Aorta (tissue), 5 donors: ENCODE data around the gene FAM98C. TPM values are rescaled to one million over a fixed set of nuclear protein-coding genes. Genes with fewer than 3 reads are reported as not detected.
A peak's percentile ranks its signal among the peaks of the same experiment; 100 is the strongest.

Experiments
- ATAC-seq: fragments of 200-7000 bp; cut with Tn5 transposase; one replicate; pipeline ENCODE4 v1.9.1; 2022; ENCODE audit warnings: moderate library complexity; ENCODE audit not compliant: low FRiP score
- DNase-seq, 2 donors: peaks; one replicate each; pipeline ENCODE4 v3.0.0-alpha.2; 2020
- H3K27ac ChIP-seq, 2 donors: one replicate each; pipeline ENCODE4 v1.5.1; 2013; ENCODE audit warnings: low read length in 2 of 2, mild to moderate bottlenecking in 2 of 2, moderate library complexity in 2 of 2, control low read depth in 1 of 2, inconsistent platforms in 1 of 2, low read depth in 1 of 2
- H3K27me3 ChIP-seq, 2 donors: one replicate each; pipeline ENCODE4 v1.6.1; 2013; ENCODE audit warnings: control low read depth in 1 of 2, low read length in 1 of 2, mild to moderate bottlenecking in 1 of 2, moderate library complexity in 1 of 2; ENCODE audit not compliant: insufficient read depth in 2 of 2, control insufficient read depth in 1 of 2
- H3K36me3 ChIP-seq, 2 donors: one replicate each; pipeline ENCODE4 v1.6.1; 2013; ENCODE audit warnings: control low read depth in 1 of 2, low read length in 1 of 2, mild to moderate bottlenecking in 1 of 2; ENCODE audit not compliant: insufficient read depth in 2 of 2, control insufficient read depth in 1 of 2
- H3K4me1 ChIP-seq, 2 donors: one replicate each; pipeline ENCODE4 v1.6.1; 2013; ENCODE audit warnings: low read length in 2 of 2, control low read depth in 1 of 2, mild to moderate bottlenecking in 1 of 2, moderate library complexity in 1 of 2; ENCODE audit not compliant: insufficient read depth in 2 of 2, control insufficient read depth in 1 of 2
- H3K4me3 ChIP-seq, 2 donors: one replicate each; pipeline ENCODE4 v1.5.1; 2013; ENCODE audit warnings: low read length in 2 of 2, control low read depth in 1 of 2, mild to moderate bottlenecking in 1 of 2
- H3K9me3 ChIP-seq: one replicate; pipeline ENCODE4 v1.6.1; 2013; ENCODE audit warnings: mild to moderate bottlenecking, low read length; ENCODE audit not compliant: control insufficient read depth
- WGBS, 2 donors: extraction: QIAGEN DNeasy Blood & Tissue Kit; methylation state at CpG; one replicate each; pipeline ENCODE4 v1.1.7; 2013; 5-methylcytosine and 5-hydroxymethylcytosine counted together
- intact Hi-C, 2 donors: fragments of 100-400 bp; cut with DNase I; formaldehyde crosslinking; loops; one replicate each; pipeline versions ENCODE4 v1.14.2 to v1.15.0; 2022
- polyA plus RNA-seq, 2 donors: library from polyadenylated mRNA; stranded (reverse); fragments of 200-250 nt; gene quantifications; one replicate each; pipeline ENCODE4 v1.2.3, GENCODE V29; 2013
- total RNA-seq, 2 donors: library from RNA; stranded (reverse); fragmentation: NEBNext Ultra II Directional; extraction: Animal tissue kit (Norgen Biotek cat#: 25700); gene quantifications; one replicate each; pipeline ENCODE4 v1.2.1, GENCODE V29; 2021
- donor health status: healthy with polysubstance abuse.
- donor health status: Bipolar disorder and iron deficiency.
- donor health status: DM: no; HTN: no; CAD: no.
- donor health status: DM: no; HTN: no; CAD: no.
- donor health status: DM: yes; HTN: yes; CAD: no.

FAM98C gene
- total and polyA plus RNA-seq, 4 donors, result 10.3 to 32.0 (median 17.1) TPM

GRCh38 chr19:38389957-38390924 is 12.7 kb upstream of the FAM98C start:
- Histone ChIP-seq H3K36me3 (no peaks in the 10 kb centered on the region), H3K4me1 (no peaks in the 10 kb centered on the region), H3K9me3 (no peaks in the 10 kb centered on the region), H3K27ac (no peak overlapping the region), H3K4me3 (no peak overlapping the region), H3K27me3 (no peaks in the 10 kb centered on the region)
- 61 to 63% methylated on average over 16 to 22 of the region's 22 CpGs for WGBS, 2 donors
- intact Hi-C loops, result loop anchor here in 1 of 2 donors (5.0 to 10.0 kb wide), 3 partner anchors 53 to 345 kb away; partner anchors contain the start of gene CATSPERG
- no peak for ATAC-seq
- DNase-seq, result no peak

DNA sequence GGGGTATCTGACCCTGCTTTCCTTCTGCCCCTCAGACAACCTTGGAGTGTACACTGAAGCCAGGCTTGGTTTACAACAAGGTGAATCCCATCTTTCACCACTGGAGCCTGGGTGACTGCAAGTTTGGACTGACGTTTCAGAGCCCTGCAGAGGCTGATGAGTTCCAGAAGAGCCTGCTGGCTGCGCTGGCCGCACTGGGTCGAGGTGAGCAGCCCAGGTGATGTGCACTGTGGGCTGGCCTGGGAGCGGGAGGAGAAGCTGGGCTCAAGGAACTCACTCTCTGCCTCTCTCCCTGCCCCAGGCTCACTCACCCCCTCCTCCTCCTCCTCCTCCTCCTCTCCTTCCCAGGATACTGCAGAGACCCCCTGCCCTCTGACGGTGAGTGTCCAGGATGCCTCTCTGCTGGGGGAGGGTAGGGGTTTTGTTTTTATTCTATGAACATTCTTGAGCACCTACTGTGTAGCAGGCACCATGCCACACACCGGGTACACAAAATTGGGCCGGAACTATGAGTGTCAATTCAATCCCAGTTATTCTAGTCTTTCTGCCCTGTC is 10.9 kb upstream of the FAM98C start:
- H3K27me3 ChIP-seq, result no peaks in the 10 kb centered on the region
- H3K4me3 ChIP-seq, result no peak overlapping the region
- no peak overlapping the region for H3K27ac ChIP-seq
- intact Hi-C loops, result loop anchor here in 1 of 2 donors (10.0 kb wide), 1 partner anchor 343 kb away; no protein-coding TSS in a partner anchor
- ATAC-seq (no peak), DNase-seq (no peak)
- no peaks in the 10 kb centered on the region for H3K9me3 ChIP-seq
- H3K36me3 ChIP-seq, result no peaks in the 10 kb centered on the region
- 73 to 79% methylated on average over 8 of the region's 8 CpGs for WGBS, 2 donors
- no peaks in the 10 kb centered on the region for H3K4me1 ChIP-seq

GRCh38 chr19:38392707-38393308 is 10.1 kb upstream of the FAM98C start:
- Histone ChIP-seq H3K27me3 (no peaks in the 10 kb centered on the region), H3K4me3 (no peak overlapping the region), H3K9me3 (no peaks in the 10 kb centered on the region), H3K36me3 (no peaks in the 10 kb centered on the region), H3K27ac (no peak overlapping the region), H3K4me1 (no peaks in the 10 kb centered on the region)
- DNase-seq (no peak), ATAC-seq (no peak)
- 82 to 83% methylated on average over 6 of the region's 6 CpGs for WGBS, 2 donors
- intact Hi-C loops, result loop anchor here in 1 of 2 donors (10.0 kb wide), 1 partner anchor 342 kb away; no protein-coding TSS in a partner anchor

- Histone ChIP-seq H3K36me3 (no peaks in the 10 kb centered on the region), H3K4me3 (no peak overlapping the region), H3K9me3 (no peaks in the 10 kb centered on the region), H3K27ac (no peak overlapping the region), H3K27me3 (no peaks in the 10 kb centered on the region), H3K4me1 (no peaks in the 10 kb centered on the region)
- 20 to 23% methylated on average over 30 of the region's 30 CpGs for WGBS, 2 donors
- intact Hi-C loops, result loop anchor here in 1 of 2 donors (10.0 kb wide), 1 partner anchor 340 kb away; no protein-coding TSS in a partner anchor
- ATAC-seq (no peak), DNase-seq (no peak)
These were observed 8.4 kb upstream of the FAM98C start for GRCh38 chr19:38394488-38394887.

GRCh38 chr19:38395381-38396114 is 7.3 kb upstream of the FAM98C start:
- H3K9me3 ChIP-seq, result no peaks in the 10 kb centered on the region
- H3K36me3 ChIP-seq, result no peaks in the 10 kb centered on the region
- intact Hi-C loops, result loop anchor here in 1 of 2 donors (10.0 kb wide), 1 partner anchor 339 kb away; no protein-coding TSS in a partner anchor
- DNase-seq (no peak), ATAC-seq (no peak)
- H3K27me3 ChIP-seq, result no peaks in the 10 kb centered on the region
- WGBS, 2 donors, result 20 to 22% methylated on average over 57 to 86 of the region's 86 CpGs
- no peaks in the 10 kb centered on the region for H3K4me1 ChIP-seq
- H3K27ac ChIP-seq, result no peak overlapping the region
- H3K4me3 ChIP-seq, result no peak overlapping the region

DNA sequence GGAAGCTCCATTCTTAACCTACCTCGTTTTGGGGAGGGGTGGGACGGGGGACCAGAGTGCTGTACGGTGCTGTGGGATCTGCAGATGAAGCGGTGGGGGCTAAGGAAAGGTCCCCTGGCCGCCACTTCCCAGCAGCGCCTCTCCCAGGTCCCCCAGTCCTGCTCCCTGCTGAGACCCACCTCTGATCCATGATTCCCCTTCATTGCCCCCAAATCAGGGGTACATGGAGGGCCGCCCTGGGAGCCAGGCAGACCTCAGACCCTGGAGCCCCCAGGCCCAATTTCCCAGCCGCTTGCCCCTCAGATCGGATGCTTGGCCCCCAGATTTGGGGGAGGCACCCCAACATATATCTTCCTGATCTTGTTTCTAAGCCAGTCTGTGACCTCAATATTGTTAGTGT is 3.8 kb upstream of the FAM98C start:
- H3K27ac ChIP-seq, result no peak overlapping the region
- 51 to 63% methylated on average over 9 of the region's 9 CpGs for WGBS, 2 donors
- no peaks in the 10 kb centered on the region for H3K36me3 ChIP-seq
- H3K9me3 ChIP-seq, result no peaks in the 10 kb centered on the region
- DNase-seq, result peak in 1 of 2 donors; percentile 55
- H3K4me3 ChIP-seq, result no peak overlapping the region
- no peaks in the 10 kb centered on the region for H3K4me1 ChIP-seq
- intact Hi-C loops, result loop anchor here in 1 of 2 donors (10.0 kb wide), 1 partner anchor 336 kb away; no protein-coding TSS in a partner anchor
- ATAC-seq, result no peak
- H3K27me3 ChIP-seq, result no peaks in the 10 kb centered on the region

DNA sequence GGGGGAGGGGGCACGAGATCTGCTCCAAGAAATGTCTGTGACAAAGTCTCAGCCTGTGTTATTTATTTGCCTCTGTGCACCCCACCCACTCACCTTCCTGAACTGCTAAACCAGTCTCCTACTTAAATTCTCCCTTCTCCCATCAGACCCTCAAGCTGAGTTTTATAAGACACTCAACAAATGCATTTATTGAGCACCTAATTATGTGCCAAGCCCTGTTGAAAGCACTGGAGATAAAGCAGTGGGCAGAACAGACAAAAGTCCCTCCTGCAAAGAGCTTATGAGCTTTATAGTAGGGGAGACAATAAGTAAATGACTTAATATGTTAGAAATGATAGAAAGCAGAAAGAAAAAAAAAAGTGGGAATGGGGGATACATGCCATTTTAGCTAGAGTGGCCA is 3.4 kb upstream of the FAM98C start:
- no peaks in the 10 kb centered on the region for H3K27me3 ChIP-seq
- no peak overlapping the region for H3K27ac ChIP-seq
- H3K4me1 ChIP-seq, result no peaks in the 10 kb centered on the region
- ATAC-seq (no peak), DNase-seq (no peak)
- no peak overlapping the region for H3K4me3 ChIP-seq
- no peaks in the 10 kb centered on the region for H3K9me3 ChIP-seq
- 31 to 60% methylated on average over 1 of the region's 1 CpG for WGBS, 2 donors
- H3K36me3 ChIP-seq, result no peaks in the 10 kb centered on the region
- intact Hi-C loops, result loop anchor here in 1 of 2 donors (10.0 kb wide), 1 partner anchor 335 kb away; no protein-coding TSS in a partner anchor

GRCh38 chr19:38400361-38400760 is 2.5 kb upstream of the FAM98C start:
- Histone ChIP-seq H3K36me3 (no peaks in the 10 kb centered on the region), H3K4me1 (no peaks in the 10 kb centered on the region), H3K4me3 (no peak overlapping the region), H3K27ac (no peak overlapping the region), H3K9me3 (no peaks in the 10 kb centered on the region), H3K27me3 (no peaks in the 10 kb centered on the region)
- intact Hi-C loops, result loop anchor here (5.0 to 10.0 kb wide), 2 partner anchors 232 to 484 kb away; no protein-coding TSS in a partner anchor
- 56 to 58% methylated on average over 5 of the region's 5 CpGs for WGBS, 2 donors
- DNase-seq (peak in 1 of 2 donors; percentile 48), ATAC-seq (no peak)
